Suprapubic skin (tissue), 4 donors: ENCODE measurements around the gene PRKCE.

Experiments
- CTCF ChIP-seq, 2 donors: fragments of 200-600 bp in 1 of 2; fragments of 450-650 bp in 1 of 2; sonication (generic) in 1 of 2; IDR thresholded peaks; one replicate each; pipeline ENCODE4 v1.5.1; 2016 to 2019; ENCODE audit warnings: antibody characterized with exemption in 2 of 2, mild to moderate bottlenecking in 1 of 2, moderate library complexity in 1 of 2
- EP300 ChIP-seq: sonication (generic); formaldehyde crosslinking; IDR thresholded peaks from one replicate; pipeline ENCODE4 v1.6.1; 2017; ENCODE audit warnings: antibody characterized with exemption
- POLR2A ChIP-seq, 2 donors: fragments of 450-650 bp; IDR thresholded peaks; one replicate each; pipeline ENCODE4 v1.6.1; 2017; ENCODE audit warnings: antibody characterized with exemption in 2 of 2, mild to moderate bottlenecking in 2 of 2, moderate library complexity in 2 of 2
- POLR2AphosphoS5 ChIP-seq, 3 donors: sonication (generic); formaldehyde crosslinking; IDR thresholded peaks; one replicate each; pipeline ENCODE4 v1.6.1; 2017; ENCODE audit warnings: antibody characterized with exemption in 3 of 3

- no peak for TF ChIP-seq CTCF (IDR thresholded peaks at IDR 0.05)
- TF ChIP-seq EP300: no peak
- no peak for TF ChIP-seq POLR2AphosphoS5 (IDR thresholded peaks at IDR 0.05)
- TF ChIP-seq POLR2A (IDR thresholded peaks at IDR 0.05): no peak
Observed at GRCh38 chr2:45844796-45845457, 193.5 kb downstream of the PRKCE start.
